HCT116 (cell line): Measurements from ENCODE around the gene LYRM4. TPM values are rescaled to one million over a fixed set of nuclear protein-coding genes. Genes with fewer than 3 reads are reported as not detected.

Experiments used
- ATAC-seq: fragments of 200-7000 bp; cut with Tn5 transposase; 2 replicates; pipeline ENCODE4 v1.9.1; 2020; ENCODE audit warnings: mild to moderate bottlenecking, moderate library complexity
- BruUV-seq: library from RNA; stranded (reverse); fragments of 400-500 nt; replicated peaks from 2 replicates; lab custom pipeline; 2021; lab: Mats Ljungman, UMichigan
- CTCF ChIA-PET: fragments of 300-600 bp; sonication (Branson Sonifier 250); formaldehyde crosslinking; loops from one replicate; lab custom pipeline; 2021; ENCODE audit warnings: antibody characterized with exemption; lab: Charles Lee
- POLR2A ChIA-PET: fragments of 300-600, 350-600 bp; sonication (Branson Sonifier 250); formaldehyde crosslinking; loops from one replicate; lab custom pipeline; 2021; ENCODE audit warnings: antibody characterized with exemption; lab: Charles Lee
- RAD21 ChIA-PET, 2 experiments: fragments of 300-600 bp; sonication (Branson Sonifier 250); formaldehyde crosslinking; loops; one replicate each; lab custom pipeline; 2023; ENCODE audit warnings: low total read pairs in 2 of 2; ENCODE audit not compliant: uncharacterized antibody in 2 of 2, unreplicated experiment in 2 of 2, low non-redundant PET in 1 of 2; lab: Charles Lee
- DNase-seq: peaks from one replicate; pipeline ENCODE4 v3.0.0-alpha.2; 2010; ENCODE audit warnings: low read depth, low spot score
- H2AFZ ChIP-seq: fragments of 200-600 bp; shearing (Covaris generic), sonication (generic); 2 replicates; pipeline ENCODE4 v1.6.1; 2017; ENCODE audit warnings: low read depth, mixed run types, mixed read lengths, antibody characterized with exemption, low read length; ENCODE audit not compliant: poor library complexity, severe bottlenecking
- H3K27ac ChIP-seq: 2 replicates; pipeline ENCODE4 v1.5.1; 2012; ENCODE audit warnings: low read depth, low read length
- H3K27me3 ChIP-seq: fragments of 200-600 bp; sonication (generic); 2 replicates; pipeline ENCODE4 v1.6.1; 2016; ENCODE audit warnings: mixed run types, low read length, mixed read lengths; ENCODE audit not compliant: insufficient read depth
- H3K36me3 ChIP-seq, 2 experiments: fragments of 200-500 bp in 1 of 2; fragments of 200-600 bp in 1 of 2; sonication (Bioruptor generic) in 1 of 2; sonication (generic) in 1 of 2; 2 replicates each; pipeline versions ENCODE4 v1.5.1 to v1.6.1; 2014 to 2016; ENCODE audit warnings: low read length in 2 of 2, inconsistent platforms in 1 of 2, mixed read lengths in 1 of 2, mixed run types in 1 of 2; ENCODE audit not compliant: insufficient read depth in 2 of 2, control insufficient read depth in 1 of 2
- H3K4me1 ChIP-seq, 2 experiments: fragments of 200-600 bp in 1 of 2; sonication (generic) in 1 of 2; 2 replicates each; pipeline versions ENCODE4 v1.5.1 to v1.6.1; 2012 to 2017; ENCODE audit warnings: low read length in 2 of 2, inconsistent platforms in 1 of 2, mild to moderate bottlenecking in 1 of 2, mixed read lengths in 1 of 2, mixed run types in 1 of 2, moderate library complexity in 1 of 2; ENCODE audit not compliant: insufficient read depth in 2 of 2, control insufficient read depth in 1 of 2
- H3K4me2 ChIP-seq: fragments of 200-600 bp; sonication (generic); 2 replicates; pipeline ENCODE4 v1.6.1; 2017; ENCODE audit warnings: mixed run types, low read length, mixed read lengths
- H3K4me3 ChIP-seq, 2 experiments: fragments of 200-600 bp in 1 of 2; sonication (generic) in 1 of 2; replicated peaks in 1 of 2; 2 replicates each; pipeline ENCODE4 v1.5.1; 2011 to 2016; ENCODE audit warnings: low read length in 2 of 2, control low read depth in 1 of 2, low read depth in 1 of 2, mild to moderate bottlenecking in 1 of 2, mixed read lengths in 1 of 2, mixed run types in 1 of 2
- H3K79me2 ChIP-seq: fragments of 200-600 bp; sonication (generic); 2 replicates; pipeline ENCODE4 v1.6.1; 2017; ENCODE audit warnings: mild to moderate bottlenecking, mixed run types, low read length, moderate library complexity, mixed read lengths; ENCODE audit not compliant: insufficient read depth
- H3K9ac ChIP-seq: fragments of 200-600 bp; sonication (generic); 2 replicates; pipeline ENCODE4 v1.6.1; 2016; ENCODE audit warnings: low read length, mixed read lengths
- H3K9me2 ChIP-seq: fragments of 200-600 bp; sonication (generic), shearing (Covaris generic); 2 replicates; pipeline ENCODE4 v1.6.1; 2017; ENCODE audit warnings: mixed run types, mild to moderate bottlenecking, moderate library complexity; ENCODE audit not compliant: insufficient read depth
- H3K9me3 ChIP-seq, 2 experiments: fragments of 200-500 bp in 1 of 2; fragments of 200-600 bp in 1 of 2; sonication (Bioruptor generic) in 1 of 2; sonication (generic) in 1 of 2; 2 replicates each; pipeline ENCODE4 v1.6.1; 2014 to 2017; ENCODE audit warnings: low read length in 2 of 2, mixed read lengths in 2 of 2, inconsistent platforms in 1 of 2, low read depth in 1 of 2, mild to moderate bottlenecking in 1 of 2, mixed run types in 1 of 2, moderate library complexity in 1 of 2; ENCODE audit not compliant: control insufficient read depth in 1 of 2, insufficient read depth in 1 of 2
- H4K20me1 ChIP-seq: fragments of 200-600 bp; sonication (generic), shearing (Covaris generic); 2 replicates; pipeline ENCODE4 v1.6.1; 2017; ENCODE audit warnings: mixed run types, mild to moderate bottlenecking, moderate library complexity; ENCODE audit not compliant: insufficient read depth
- CBX3 ChIP-seq: IDR thresholded peaks from 2 replicates; pipeline ENCODE4 v1.6.1; 2012; ENCODE audit warnings: low read depth
- CEBPB ChIP-seq: IDR thresholded peaks from 2 replicates; pipeline ENCODE4 v1.6.1; 2012; ENCODE audit warnings: low read depth
- EGR1 ChIP-seq: IDR thresholded peaks from 2 replicates; pipeline ENCODE4 v1.6.1; 2012; ENCODE audit warnings: low read depth
- ELF1 ChIP-seq: IDR thresholded peaks from 2 replicates; pipeline ENCODE4 v1.6.1; 2012; ENCODE audit warnings: low read depth, borderline replicate concordance
- EZH2phosphoT487 ChIP-seq: fragments of 200-600 bp; IDR thresholded peaks from 2 replicates; pipeline ENCODE4 v1.6.1; 2018; ENCODE audit warnings: antibody characterized with exemption, borderline replicate concordance
- FOSL1 ChIP-seq: IDR thresholded peaks from 2 replicates; pipeline ENCODE4 v1.6.1; 2012; ENCODE audit warnings: low read depth
- JUND ChIP-seq: IDR thresholded peaks from 2 replicates; pipeline ENCODE4 v1.6.1; 2012
- POLR2A ChIP-seq: IDR thresholded peaks from 2 replicates; pipeline ENCODE4 v1.7.0; 2011; ENCODE audit warnings: borderline replicate concordance; ENCODE audit not compliant: insufficient read depth, insufficient read length; ENCODE audit errors: extremely low read depth
- POLR2AphosphoS5 ChIP-seq: IDR thresholded peaks from 2 replicates; pipeline ENCODE4 v1.6.1; 2011; ENCODE audit warnings: mild to moderate bottlenecking, low read depth, low read length, moderate library complexity
- RAD21 ChIP-seq: IDR thresholded peaks from 2 replicates; pipeline ENCODE4 v1.6.1; 2012; ENCODE audit warnings: low read depth, mild to moderate bottlenecking
- YY1 ChIP-seq: IDR thresholded peaks from 2 replicates; pipeline ENCODE4 v1.6.1; 2011; ENCODE audit warnings: low read length, low read depth, moderate library complexity, mild to moderate bottlenecking; ENCODE audit not compliant: insufficient replicate concordance; ENCODE audit errors: extremely low read depth
- ZFX ChIP-seq: fragments of 450-650 bp; IDR thresholded peaks from 2 replicates; pipeline ENCODE4 v1.6.1; 2017
- ZNF274 ChIP-seq: fragments of 200-500 bp; sonication (Bioruptor generic); IDR thresholded peaks from 2 replicates; pipeline ENCODE4 v1.6.1; 2014; ENCODE audit warnings: mild to moderate bottlenecking, low read depth, low read length, inconsistent platforms
- intact Hi-C: fragments of 100-400 bp; cut with micrococcal nuclease; formaldehyde crosslinking; loops from 2 replicates; pipeline ENCODE4 v1.10.0; 2022
- total RNA-seq: library from RNA; stranded (reverse); gene quantifications from one replicate; pipeline ENCODE4 v1.2.1, GENCODE V29; 2021; ENCODE audit not compliant: unreplicated experiment
- TF ChIP-seq, protein P1 (sequence below): IDR thresholded peaks from 2 replicates; pipeline ENCODE4 v1.6.1; 2012

Gene LYRM4
- total RNA-seq, 1 experiment from 2014 or later = 30.1 TPM

DNA sequence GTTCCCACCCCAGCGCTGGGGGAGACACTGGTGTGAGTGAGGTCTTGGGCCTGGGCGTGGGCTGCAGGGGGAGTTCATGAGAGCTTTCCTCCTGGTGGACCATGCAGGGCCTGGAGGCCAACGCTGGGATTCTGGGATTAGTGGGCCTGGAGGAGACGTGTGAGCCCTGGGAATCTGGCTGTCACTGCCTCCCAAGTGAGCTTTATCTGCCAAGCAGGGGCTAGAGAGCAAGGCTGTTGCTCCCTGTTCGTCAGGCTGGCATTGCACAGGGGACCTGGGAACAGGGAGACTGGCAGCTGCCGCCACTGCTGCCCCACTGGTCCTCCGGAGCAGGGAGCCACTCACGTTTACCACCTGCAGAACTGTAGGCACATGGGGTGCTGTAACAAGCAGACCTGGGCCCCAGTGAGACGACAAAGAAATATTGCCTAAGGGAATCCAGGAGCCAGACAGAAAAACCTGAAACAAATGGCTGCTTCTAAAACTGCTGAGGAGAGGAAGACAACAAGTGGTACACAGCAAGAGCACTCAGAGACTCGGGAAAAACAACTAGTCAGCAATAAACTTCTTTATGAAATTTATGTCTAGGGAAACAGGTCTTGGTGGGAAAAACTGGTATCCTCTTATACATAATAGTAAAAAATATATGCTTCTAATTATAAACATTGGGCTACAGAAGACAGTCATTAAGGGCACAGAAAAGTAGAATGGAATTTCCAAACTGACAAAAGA lies 130.4 kb downstream of the LYRM4 start:
- ATAC-seq (no peak), DNase-seq (no peak)
- Histone ChIP-seq H3K79me2 (no peaks in the 10 kb centered on the region), H3K36me3 (no peaks in the 10 kb centered on the region), H4K20me1 (no peaks in the 10 kb centered on the region), H3K9ac (no peak overlapping the region)
- no peak for TF ChIP-seq JUND
- TF ChIP-seq CBX3 = no peak
- no peak for TF ChIP-seq POLR2A
- no peak for TF ChIP-seq RAD21
- no peak for TF ChIP-seq POLR2AphosphoS5
- no peak for TF ChIP-seq ELF1
- TF ChIP-seq EZH2phosphoT487 = no peak
- TF ChIP-seq, protein P1, sequence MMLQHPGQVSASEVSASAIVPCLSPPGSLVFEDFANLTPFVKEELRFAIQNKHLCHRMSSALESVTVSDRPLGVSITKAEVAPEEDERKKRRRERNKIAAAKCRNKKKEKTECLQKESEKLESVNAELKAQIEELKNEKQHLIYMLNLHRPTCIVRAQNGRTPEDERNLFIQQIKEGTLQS = no peak
- TF ChIP-seq ZFX = no peak
- TF ChIP-seq FOSL1 = no peak
- no peak for TF ChIP-seq CEBPB
- no peak for TF ChIP-seq YY1
- no peak for TF ChIP-seq ZNF274
- TF ChIP-seq EGR1 = no peak
- TF ChIP-seq, all 23 proteins: peak for 0
- Histone ChIP-seq H2AFZ (no peak overlapping the region), H3K27ac (no peak overlapping the region), H3K9me2 (no peaks in the 10 kb centered on the region), H3K4me3 (no peak overlapping the region), H3K9me3 (no peaks in the 10 kb centered on the region), H3K4me1 (peaks cover 11 to 13% of the 10 kb centered on the region in 2 experiments), H3K27me3 (no peaks in the 10 kb centered on the region), H3K4me2 (no peak overlapping the region)
- RAD21 ChIA-PET = no interaction called here
- no TSS peak for BruUV-seq
- POLR2A ChIA-PET = no interaction called here
- intact Hi-C loops = no loop called here
- CTCF ChIA-PET = interaction anchor here (2.1 kb wide), 1 partner anchor 13 kb away, joined by 6 read pairs; no protein-coding TSS in a partner anchor
